RWPE2 (cell line): ENCODE measurements around the gene PINLYP.

Experiments used
- ATAC-seq: fragments of 200-7000 bp; cut with Tn5 transposase; 3 replicates; pipeline ENCODE4 v1.9.1; 2021; ENCODE audit warnings: low read depth
- DNase-seq: peaks from one replicate; pipeline ENCODE4 v3.0.0-alpha.2; 2020; ENCODE audit warnings: low spot score
- H3K27ac ChIP-seq: fragments of 450-650 bp; 2 replicates; pipeline ENCODE4 v1.5.1; 2017; ENCODE audit warnings: mild to moderate bottlenecking; ENCODE audit not compliant: poor library complexity, severe bottlenecking
- H3K27me3 ChIP-seq: fragments of 250-450 bp; sonication (Bioruptor Pico); 2 replicates; pipeline ENCODE4 v1.5.1; 2021; ENCODE audit warnings: mild to moderate bottlenecking, moderate library complexity; ENCODE audit not compliant: insufficient read depth, poor library complexity, severe bottlenecking
- H3K36me3 ChIP-seq: fragments of 250-450 bp; sonication (Bioruptor Pico); 2 replicates; pipeline ENCODE4 v1.5.1; 2020; ENCODE audit warnings: low read depth, mild to moderate bottlenecking, moderate library complexity
- H3K4me1 ChIP-seq: fragments of 250-450 bp; sonication (Bioruptor Pico); 2 replicates; pipeline ENCODE4 v1.5.1; 2021; ENCODE audit warnings: mild to moderate bottlenecking, moderate library complexity; ENCODE audit not compliant: insufficient read depth, poor library complexity, severe bottlenecking
- H3K4me3 ChIP-seq: fragments of 250-450 bp; sonication (Bioruptor Pico); 2 replicates; pipeline ENCODE4 v1.5.1; 2021; ENCODE audit warnings: mild to moderate bottlenecking, moderate library complexity; ENCODE audit not compliant: severe bottlenecking
- H3K9me3 ChIP-seq: fragments of 250-450 bp; sonication (Bioruptor Pico); 2 replicates; pipeline ENCODE4 v1.5.1; 2021; ENCODE audit warnings: mild to moderate bottlenecking, moderate library complexity; ENCODE audit not compliant: severe bottlenecking
- CTCF ChIP-seq: fragments of 450-650 bp; IDR thresholded peaks from one replicate; pipeline ENCODE4 v1.5.1; 2017; ENCODE audit warnings: mild to moderate bottlenecking, moderate library complexity; ENCODE audit not compliant: poor library complexity, severe bottlenecking

PINLYP gene

GRCh38 chr19:43575156-43575950 lies at the start of gene PINLYP, which contains the start of gene XRCC1:
Gene PINLYP (plus strand): TSS chr19:43575801. CDS start chr19:43577192, 1,391 bp downstream.
Gene XRCC1 (minus strand): TSS chr19:43575527. CDS start chr19:43575458, 69 bp downstream.
- peak; percentile 98 for DNase-seq
- ATAC-seq: peak; percentile 97
- peak within 1 kb of the TSS; percentile 65 for H3K4me3 ChIP-seq
- TF ChIP-seq CTCF: no peak
- H3K4me1 ChIP-seq: peaks cover 9% of the 10 kb centered on the region
- peaks cover 16% of the 10 kb centered on the region for H3K36me3 ChIP-seq
- no peaks in the 10 kb centered on the region for H3K9me3 ChIP-seq
- H3K27ac ChIP-seq: peak within 1 kb of the TSS; percentile 45
- H3K27me3 ChIP-seq: no peaks in the 10 kb centered on the region

DNA sequence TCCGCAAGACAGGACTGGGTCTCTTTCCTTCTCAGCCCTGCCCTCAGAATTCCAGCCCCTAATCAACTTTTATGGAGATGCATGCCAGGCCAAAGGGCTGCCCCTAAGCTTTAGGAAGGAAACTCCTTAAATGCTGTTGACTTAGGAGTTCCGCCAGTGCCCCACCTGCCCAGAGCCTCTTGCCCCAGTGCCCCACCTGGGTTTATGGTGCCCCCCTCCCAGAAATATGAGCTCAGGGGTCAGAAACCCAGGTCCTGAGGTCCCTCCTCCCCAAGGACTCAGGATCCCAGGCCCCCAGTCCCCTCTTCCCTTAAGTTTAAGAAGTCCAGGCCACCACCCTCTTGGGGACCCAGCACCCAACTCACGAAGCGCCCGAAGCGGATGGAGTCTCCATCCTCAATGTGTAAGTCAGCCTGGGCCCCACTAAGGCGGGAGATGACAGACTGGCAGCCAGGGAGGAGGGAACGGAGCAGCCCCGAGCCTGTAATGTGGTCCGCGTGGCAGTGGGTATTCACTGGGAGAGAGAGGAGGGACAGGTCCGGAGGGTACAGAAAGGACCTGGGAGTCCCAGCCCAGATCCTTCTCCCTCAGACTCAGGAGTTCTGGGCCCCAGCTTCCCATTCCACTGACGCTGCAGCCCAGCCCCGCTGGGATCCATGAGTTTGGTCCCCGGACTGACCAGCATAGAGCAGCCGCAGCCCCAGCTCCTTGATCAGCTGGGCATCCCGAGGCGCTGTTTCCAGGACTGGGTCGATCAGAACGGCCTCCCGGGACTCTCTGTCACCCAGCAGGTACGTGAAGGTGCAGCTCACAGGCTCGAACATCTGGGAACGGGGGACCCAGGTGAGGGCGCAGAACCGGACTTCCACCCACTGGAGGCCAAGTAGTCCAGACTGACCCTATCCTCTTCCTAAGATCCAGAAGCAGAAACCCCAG lies 49.5 kb upstream of the PINLYP start:
- DNase-seq (no peak), ATAC-seq (peak; percentile 26)
- H3K36me3 ChIP-seq: peaks cover 24% of the 10 kb centered on the region
- peak overlapping the region; percentile 93 for H3K4me3 ChIP-seq
- no peaks in the 10 kb centered on the region for H3K9me3 ChIP-seq
- no peak for TF ChIP-seq CTCF
- peak overlapping the region; percentile 82 for H3K27ac ChIP-seq
- peaks cover 19% of the 10 kb centered on the region for H3K4me1 ChIP-seq
- no peaks in the 10 kb centered on the region for H3K27me3 ChIP-seq

- DNase-seq (peak; percentile 76), ATAC-seq (peak; percentile 60)
- no peaks in the 10 kb centered on the region for H3K9me3 ChIP-seq
- H3K4me3 ChIP-seq: peak within 1 kb of the TSS; percentile 93
- no peak for TF ChIP-seq CTCF
- peaks cover 18% of the 10 kb centered on the region for H3K36me3 ChIP-seq
- H3K27me3 ChIP-seq: no peaks in the 10 kb centered on the region
- peak within 1 kb of the TSS; percentile 82 for H3K27ac ChIP-seq
- peaks cover 20% of the 10 kb centered on the region for H3K4me1 ChIP-seq
These were observed 48.4 kb upstream of the PINLYP start, which contains the start of gene ETHE1 for GRCh38 chr19:43526884-43527859. Gene ETHE1 (minus strand): TSS chr19:43527201. CDS start chr19:43527177, 24 bp downstream.

DNA sequence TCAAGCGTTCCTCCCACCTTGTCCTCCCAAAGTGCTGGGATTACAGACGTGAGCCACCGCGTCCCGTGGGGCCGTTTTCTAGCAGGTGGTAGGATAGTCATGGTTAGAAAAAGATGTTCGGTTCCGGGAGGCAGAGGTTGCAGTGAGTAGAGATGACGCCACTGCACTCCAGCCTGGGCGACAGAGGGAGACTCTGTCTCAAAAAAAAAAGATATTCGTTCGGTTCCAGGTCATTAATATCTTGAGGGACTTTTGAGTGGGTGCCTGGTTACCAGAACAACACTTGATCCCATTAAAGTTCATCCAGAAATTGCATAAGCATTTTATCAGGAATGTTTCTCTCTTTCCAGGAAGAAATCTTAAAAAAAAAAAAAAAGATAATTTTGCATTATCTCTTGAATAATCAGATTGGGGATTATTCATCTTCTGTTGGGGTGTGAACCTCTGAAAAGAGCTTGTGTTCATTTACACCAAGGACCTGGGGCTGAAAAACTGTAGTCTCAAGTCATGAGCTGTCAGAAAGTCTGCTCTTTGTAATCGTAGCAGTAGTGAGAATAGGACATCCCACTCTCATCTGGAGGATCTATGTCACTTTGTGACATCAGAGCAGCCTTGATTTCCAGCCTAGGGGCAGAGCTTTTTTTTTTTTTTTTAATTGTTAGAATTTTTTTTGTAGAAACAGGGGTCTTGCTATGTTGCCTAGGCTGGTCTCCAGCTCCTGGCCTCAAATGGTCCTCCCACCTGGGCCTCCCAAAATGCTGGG lies 47.6 kb upstream of the PINLYP start:
- H3K27ac ChIP-seq: peak overlapping the region; percentile 82
- H3K4me3 ChIP-seq: no peak overlapping the region
- no peak for TF ChIP-seq CTCF
- peaks cover 11% of the 10 kb centered on the region for H3K36me3 ChIP-seq
- no peak for DNase-seq
- no peaks in the 10 kb centered on the region for H3K9me3 ChIP-seq
- ATAC-seq: no peak
- no peaks in the 10 kb centered on the region for H3K27me3 ChIP-seq
- peaks cover 23% of the 10 kb centered on the region for H3K4me1 ChIP-seq
